ENCODE results near the gene SFMBT2. TPM values are rescaled to one million over a fixed set of nuclear protein-coding genes. Genes with fewer than 3 reads are reported as not detected.
A peak's percentile ranks its signal among the peaks of the same experiment; 100 is the strongest.

The SFMBT2 gene
- total and polyA plus RNA-seq, 10 of the 15 experiments (the other 5 are each of a cell fraction or from before 2014, with no cell fraction given), result 2.8 to 29.6 (median 15.1) TPM

- TF ChIP-seq NFIC (IDR thresholded peaks at IDR 0.05; ENCODE audit: low read depth, low read length) (no peak), ZSCAN29 (IDR thresholded peaks at IDR 0.05) (no peak), EP300 (IDR thresholded peaks at IDR 0.05; ENCODE audit: borderline replicate concordance in 1 of 2, control insufficient read depth in 1 of 2, low read depth in 2 of 2, low read length in 2 of 2) (0 out of 4 replicates have a peak, but pooled peaks of 1 of the 2 experiments have one; percentile 13), KLF5 (IDR thresholded peaks at IDR 0.05; ENCODE audit: partially characterized antibody) (no peak), CHD2 (IDR thresholded peaks at IDR 0.05; ENCODE audit: borderline replicate concordance, low read depth, low read length) (no peak), ASH2L (IDR thresholded peaks at IDR 0.05; ENCODE audit: borderline replicate concordance, low read depth) (no peak), NRF1 (conservative IDR thresholded peaks at IDR 0.05; ENCODE audit: low read depth, low read length) (no peak), SMC3 (IDR thresholded peaks at IDR 0.05; ENCODE audit: borderline replicate concordance, low read length) (no peak), KAT2A (conservative IDR thresholded peaks at IDR 0.05; ENCODE audit: control insufficient read depth, low read depth, low read length) (no peak), CHD4 (IDR thresholded peaks at IDR 0.05) (no peak), BCL11A (IDR thresholded peaks at IDR 0.05; ENCODE audit: low read depth, low read length) (peak; percentile 22; the same call in 1 of the 2 replicates), CREM (IDR thresholded peaks at IDR 0.05; ENCODE audit: low read depth) (0 out of 2 replicates have a peak, but pooled peaks have one; percentile 45), ATF7 (IDR thresholded peaks at IDR 0.05; ENCODE audit: low read depth) (peak; percentile 20; the same call in 1 of the 2 replicates), FOS (IDR thresholded peaks at IDR 0.05; ENCODE audit: borderline replicate concordance, extremely low read depth, insufficient read length) (no peak), BMI1 (IDR thresholded peaks at IDR 0.05; ENCODE audit: borderline replicate concordance) (peak; percentile 68; the same call in 1 of the 2 replicates)
- TF ChIP-seq, protein P1, sequence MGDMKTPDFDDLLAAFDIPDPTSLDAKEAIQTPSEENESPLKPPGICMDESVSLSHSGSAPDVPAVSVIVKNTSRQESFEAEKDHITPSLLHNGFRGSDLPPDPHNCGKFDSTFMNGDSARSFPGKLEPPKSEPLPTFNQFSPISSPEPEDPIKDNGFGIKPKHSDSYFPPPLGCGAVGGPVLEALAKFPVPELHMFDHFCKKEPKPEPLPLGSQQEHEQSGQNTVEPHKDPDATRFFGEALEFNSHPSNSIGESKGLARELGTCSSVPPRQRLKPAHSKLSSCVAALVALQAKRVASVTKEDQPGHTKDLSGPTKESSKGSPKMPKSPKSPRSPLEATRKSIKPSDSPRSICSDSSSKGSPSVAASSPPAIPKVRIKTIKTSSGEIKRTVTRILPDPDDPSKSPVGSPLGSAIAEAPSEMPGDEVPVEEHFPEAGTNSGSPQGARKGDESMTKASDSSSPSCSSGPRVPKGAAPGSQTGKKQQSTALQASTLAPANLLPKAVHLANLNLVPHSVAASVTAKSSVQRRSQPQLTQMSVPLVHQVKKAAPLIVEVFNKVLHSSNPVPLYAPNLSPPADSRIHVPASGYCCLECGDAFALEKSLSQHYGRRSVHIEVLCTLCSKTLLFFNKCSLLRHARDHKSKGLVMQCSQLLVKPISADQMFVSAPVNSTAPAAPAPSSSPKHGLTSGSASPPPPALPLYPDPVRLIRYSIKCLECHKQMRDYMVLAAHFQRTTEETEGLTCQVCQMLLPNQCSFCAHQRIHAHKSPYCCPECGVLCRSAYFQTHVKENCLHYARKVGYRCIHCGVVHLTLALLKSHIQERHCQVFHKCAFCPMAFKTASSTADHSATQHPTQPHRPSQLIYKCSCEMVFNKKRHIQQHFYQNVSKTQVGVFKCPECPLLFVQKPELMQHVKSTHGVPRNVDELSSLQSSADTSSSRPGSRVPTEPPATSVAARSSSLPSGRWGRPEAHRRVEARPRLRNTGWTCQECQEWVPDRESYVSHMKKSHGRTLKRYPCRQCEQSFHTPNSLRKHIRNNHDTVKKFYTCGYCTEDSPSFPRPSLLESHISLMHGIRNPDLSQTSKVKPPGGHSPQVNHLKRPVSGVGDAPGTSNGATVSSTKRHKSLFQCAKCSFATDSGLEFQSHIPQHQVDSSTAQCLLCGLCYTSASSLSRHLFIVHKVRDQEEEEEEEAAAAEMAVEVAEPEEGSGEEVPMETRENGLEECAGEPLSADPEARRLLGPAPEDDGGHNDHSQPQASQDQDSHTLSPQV (IDR thresholded peaks at IDR 0.05), result no peak
- TF ChIP-seq, protein P2, sequence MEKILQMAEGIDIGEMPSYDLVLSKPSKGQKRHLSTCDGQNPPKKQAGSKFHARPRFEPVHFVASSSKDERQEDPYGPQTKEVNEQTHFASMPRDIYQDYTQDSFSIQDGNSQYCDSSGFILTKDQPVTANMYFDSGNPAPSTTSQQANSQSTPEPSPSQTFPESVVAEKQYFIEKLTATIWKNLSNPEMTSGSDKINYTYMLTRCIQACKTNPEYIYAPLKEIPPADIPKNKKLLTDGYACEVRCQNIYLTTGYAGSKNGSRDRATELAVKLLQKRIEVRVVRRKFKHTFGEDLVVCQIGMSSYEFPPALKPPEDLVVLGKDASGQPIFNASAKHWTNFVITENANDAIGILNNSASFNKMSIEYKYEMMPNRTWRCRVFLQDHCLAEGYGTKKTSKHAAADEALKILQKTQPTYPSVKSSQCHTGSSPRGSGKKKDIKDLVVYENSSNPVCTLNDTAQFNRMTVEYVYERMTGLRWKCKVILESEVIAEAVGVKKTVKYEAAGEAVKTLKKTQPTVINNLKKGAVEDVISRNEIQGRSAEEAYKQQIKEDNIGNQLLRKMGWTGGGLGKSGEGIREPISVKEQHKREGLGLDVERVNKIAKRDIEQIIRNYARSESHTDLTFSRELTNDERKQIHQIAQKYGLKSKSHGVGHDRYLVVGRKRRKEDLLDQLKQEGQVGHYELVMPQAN (conservative IDR thresholded peaks at IDR 0.05), result no peak
- TF ChIP-seq, protein P3, sequence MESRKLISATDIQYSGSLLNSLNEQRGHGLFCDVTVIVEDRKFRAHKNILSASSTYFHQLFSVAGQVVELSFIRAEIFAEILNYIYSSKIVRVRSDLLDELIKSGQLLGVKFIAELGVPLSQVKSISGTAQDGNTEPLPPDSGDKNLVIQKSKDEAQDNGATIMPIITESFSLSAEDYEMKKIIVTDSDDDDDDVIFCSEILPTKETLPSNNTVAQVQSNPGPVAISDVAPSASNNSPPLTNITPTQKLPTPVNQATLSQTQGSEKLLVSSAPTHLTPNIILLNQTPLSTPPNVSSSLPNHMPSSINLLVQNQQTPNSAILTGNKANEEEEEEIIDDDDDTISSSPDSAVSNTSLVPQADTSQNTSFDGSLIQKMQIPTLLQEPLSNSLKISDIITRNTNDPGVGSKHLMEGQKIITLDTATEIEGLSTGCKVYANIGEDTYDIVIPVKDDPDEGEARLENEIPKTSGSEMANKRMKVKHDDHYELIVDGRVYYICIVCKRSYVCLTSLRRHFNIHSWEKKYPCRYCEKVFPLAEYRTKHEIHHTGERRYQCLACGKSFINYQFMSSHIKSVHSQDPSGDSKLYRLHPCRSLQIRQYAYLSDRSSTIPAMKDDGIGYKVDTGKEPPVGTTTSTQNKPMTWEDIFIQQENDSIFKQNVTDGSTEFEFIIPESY (IDR thresholded peaks at IDR 0.05), result no peak
- TF ChIP-seq, protein P4, sequence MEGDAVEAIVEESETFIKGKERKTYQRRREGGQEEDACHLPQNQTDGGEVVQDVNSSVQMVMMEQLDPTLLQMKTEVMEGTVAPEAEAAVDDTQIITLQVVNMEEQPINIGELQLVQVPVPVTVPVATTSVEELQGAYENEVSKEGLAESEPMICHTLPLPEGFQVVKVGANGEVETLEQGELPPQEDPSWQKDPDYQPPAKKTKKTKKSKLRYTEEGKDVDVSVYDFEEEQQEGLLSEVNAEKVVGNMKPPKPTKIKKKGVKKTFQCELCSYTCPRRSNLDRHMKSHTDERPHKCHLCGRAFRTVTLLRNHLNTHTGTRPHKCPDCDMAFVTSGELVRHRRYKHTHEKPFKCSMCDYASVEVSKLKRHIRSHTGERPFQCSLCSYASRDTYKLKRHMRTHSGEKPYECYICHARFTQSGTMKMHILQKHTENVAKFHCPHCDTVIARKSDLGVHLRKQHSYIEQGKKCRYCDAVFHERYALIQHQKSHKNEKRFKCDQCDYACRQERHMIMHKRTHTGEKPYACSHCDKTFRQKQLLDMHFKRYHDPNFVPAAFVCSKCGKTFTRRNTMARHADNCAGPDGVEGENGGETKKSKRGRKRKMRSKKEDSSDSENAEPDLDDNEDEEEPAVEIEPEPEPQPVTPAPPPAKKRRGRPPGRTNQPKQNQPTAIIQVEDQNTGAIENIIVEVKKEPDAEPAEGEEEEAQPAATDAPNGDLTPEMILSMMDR (IDR thresholded peaks at IDR 0.05 in 2 of 3, conservative IDR thresholded peaks at IDR 0.05 in 1 of 3; ENCODE audit: control insufficient read depth in 2 of 3, extremely low read depth in 1 of 3, insufficient read depth in 1 of 3, low read depth in 3 of 3, low read length in 3 of 3), result no peak
- TF ChIP-seq, protein P5, sequence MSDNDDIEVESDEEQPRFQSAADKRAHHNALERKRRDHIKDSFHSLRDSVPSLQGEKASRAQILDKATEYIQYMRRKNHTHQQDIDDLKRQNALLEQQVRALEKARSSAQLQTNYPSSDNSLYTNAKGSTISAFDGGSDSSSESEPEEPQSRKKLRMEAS (IDR thresholded peaks at IDR 0.05; ENCODE audit: low read depth, low read length), result no peak
These were observed 151.8 kb downstream of the SFMBT2 start (continued) for GRCh38 chr10:7258948-7259523.
